HepG2 (cell line): ENCODE results near the gene MAPK8. TPM values are rescaled to one million over a fixed set of nuclear protein-coding genes. Genes with fewer than 3 reads are reported as not detected.

Experiments
- GABPA ChIP-seq, 2 experiments: IDR thresholded peaks; 2 replicates each; pipeline ENCODE4 v1.6.1; 2011 to 2016; ENCODE audit warnings: low read depth in 2 of 2, low read length in 1 of 2, missing biosample characterization in 1 of 2, missing genetic modification characterization in 1 of 2
- HNRNPL ChIP-seq: fragments of 200-400 bp; formaldehyde crosslinking; IDR thresholded peaks from 2 replicates; pipeline ENCODE4 v1.6.1; 2017; ENCODE audit warnings: mild to moderate bottlenecking, low read depth, low read length
- ISX ChIP-seq: sonication (generic); formaldehyde crosslinking; conservative IDR thresholded peaks from 2 replicates; pipeline ENCODE4 v1.5.0; 2020; ENCODE audit warnings: missing genetic modification reagents
- KDM5B ChIP-seq: sonication (generic); formaldehyde crosslinking; IDR thresholded peaks from 2 replicates; pipeline ENCODE4 v1.4.0; 2020; ENCODE audit warnings: missing genetic modification reagents, mild to moderate bottlenecking, borderline replicate concordance
- KLF11 ChIP-seq: IDR thresholded peaks from 2 replicates; pipeline ENCODE4 v1.6.1; 2016; ENCODE audit warnings: missing compliant biosample characterization
- MAFK ChIP-seq, 2 experiments: IDR thresholded peaks in 1 of 2; conservative IDR thresholded peaks in 1 of 2; 2 replicates each; pipeline ENCODE4 v1.6.1; 2011; ENCODE audit warnings: improper control_type of control experiment in 2 of 2, low read length in 2 of 2
- PPARG ChIP-seq: conservative IDR thresholded peaks from 2 replicates; pipeline ENCODE4 v1.6.1; 2016; ENCODE audit warnings: missing biosample characterization, missing genetic modification reagents
- RAD21 ChIP-seq: fragments of 450-650 bp; formaldehyde crosslinking; IDR thresholded peaks from 2 replicates; pipeline ENCODE4 v1.5.0; 2020; ENCODE audit warnings: mild to moderate bottlenecking
- RFXAP ChIP-seq: sonication (generic); formaldehyde crosslinking; IDR thresholded peaks from 2 replicates; pipeline ENCODE4 v1.4.0; 2020; ENCODE audit warnings: missing genetic modification reagents, borderline replicate concordance
- ZBTB7A ChIP-seq: sonication (generic); formaldehyde crosslinking; IDR thresholded peaks from 2 replicates; pipeline ENCODE4 v1.8.0; 2022; ENCODE audit warnings: mild to moderate bottlenecking, missing genetic modification reagents
- ZMYM4 ChIP-seq: sonication (generic); formaldehyde crosslinking; IDR thresholded peaks from 2 replicates; pipeline ENCODE4 v1.8.1; 2023; ENCODE audit warnings: mild to moderate bottlenecking, missing genetic modification reagents
- ZNF225 ChIP-seq: sonication (generic); formaldehyde crosslinking; IDR thresholded peaks from 2 replicates; pipeline ENCODE4 v1.4.0; 2020; ENCODE audit warnings: mild to moderate bottlenecking, missing genetic modification reagents
- ZNF333 ChIP-seq: sonication (generic); formaldehyde crosslinking; IDR thresholded peaks from 2 replicates; pipeline ENCODE4 v1.4.0; 2020; ENCODE audit warnings: mild to moderate bottlenecking, missing genetic modification reagents, borderline replicate concordance
- ZNF616 ChIP-seq: sonication (generic); formaldehyde crosslinking; IDR thresholded peaks from 2 replicates; pipeline ENCODE4 v1.5.0; 2020; ENCODE audit warnings: low read depth, mild to moderate bottlenecking, missing genetic modification reagents
- ZNF75D ChIP-seq: sonication (generic); formaldehyde crosslinking; IDR thresholded peaks from 2 replicates; pipeline ENCODE4 v1.8.1; 2023; ENCODE audit warnings: missing genetic modification reagents, mild to moderate bottlenecking, borderline replicate concordance
- ZNF788 ChIP-seq: sonication (generic); formaldehyde crosslinking; IDR thresholded peaks from 2 replicates; pipeline ENCODE4 v1.5.0; 2020; ENCODE audit warnings: mild to moderate bottlenecking, missing genetic modification reagents, borderline replicate concordance
- polyA plus RNA-seq, 8 experiments: library from polyadenylated mRNA; depleted of rRNA in 3 of 8; stranded (reverse) in 7 of 8; unstranded in 1 of 8; fragments of >200 nt; fragmentation: Illumina TruSeq in 4 of 8; extraction: Trizol in 4 of 8; gene quantifications; 2 replicates each; pipeline versions ENCODE4 v1.2.1 to v1.2.3, GENCODE V29; 2011 to 2016; ENCODE audit warnings: low read depth in 4 of 8, missing spikeins in 1 of 8, mixed read lengths in 1 of 8; ENCODE audit not compliant: insufficient read depth in 1 of 8
- total RNA-seq, 5 experiments: library from RNA; depleted of rRNA; stranded (reverse); fragments of >200 nt; fragmentation: Illumina TruSeq; extraction: Trizol; gene quantifications; 2 replicates each; pipeline ENCODE4 v1.2.3, GENCODE V29; 2016; ENCODE audit warnings: low read depth in 1 of 5
- TF ChIP-seq, protein P1 (sequence below): fragments of 450-650 bp; IDR thresholded peaks from 2 replicates; pipeline ENCODE4 v1.6.1; 2017; ENCODE audit warnings: mild to moderate bottlenecking
- TF ChIP-seq, protein P2 (sequence below): IDR thresholded peaks from 2 replicates; pipeline ENCODE4 v1.6.1; 2016
- TF ChIP-seq, protein P3 (sequence below): sonication (generic); formaldehyde crosslinking; conservative IDR thresholded peaks from 2 replicates; pipeline ENCODE4 v1.8.0; 2022; ENCODE audit warnings: low read depth, missing genetic modification reagents
- TF ChIP-seq, protein P4 (sequence below): sonication (generic); formaldehyde crosslinking; IDR thresholded peaks from 2 replicates; pipeline ENCODE4 v1.8.0; 2023; ENCODE audit warnings: mild to moderate bottlenecking, missing genetic modification reagents
- TF ChIP-seq, protein P5 (sequence below): sonication (generic); formaldehyde crosslinking; conservative IDR thresholded peaks from 2 replicates; pipeline ENCODE4 v1.8.0; 2022; ENCODE audit warnings: missing genetic modification reagents

MAPK8 gene
- total and polyA plus RNA-seq, 2 of the 13 experiments (the other 11 are each of a cell fraction or from before 2014, with no cell fraction given): 41.6 to 47.3 TPM

DNA sequence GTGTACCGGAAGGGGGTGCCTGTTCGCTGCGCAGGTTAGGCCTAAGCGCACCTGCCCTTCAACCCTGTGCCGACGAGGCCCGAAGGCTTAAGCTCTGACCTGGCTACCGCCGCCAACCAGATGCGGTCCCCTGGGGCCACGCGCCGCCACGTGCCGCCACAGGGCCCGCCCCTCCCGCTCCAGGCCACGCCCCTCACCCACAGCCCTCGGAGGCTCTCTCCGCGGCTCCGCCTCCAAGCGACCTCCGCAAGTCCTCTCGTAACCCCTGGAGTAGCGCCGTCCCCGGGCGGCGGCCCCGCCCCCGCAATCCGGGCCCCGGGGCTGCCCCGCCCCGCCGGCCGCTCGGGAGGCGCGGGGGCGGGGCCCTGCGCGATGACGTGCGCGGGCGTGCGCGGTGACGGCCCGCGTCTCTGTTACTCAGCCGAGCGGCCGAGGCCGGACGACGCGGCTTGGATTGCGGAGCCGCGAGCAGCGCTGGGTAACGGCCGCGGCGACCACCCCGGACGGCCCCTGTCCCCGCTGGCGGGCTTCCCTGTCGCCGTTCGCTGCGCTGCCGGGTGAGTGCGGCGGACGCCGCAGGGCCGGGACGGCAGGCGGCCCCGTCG is at the start of gene MAPK8 (continued):
- TF ChIP-seq ISX (peak; percentile 66; the same call in 1 of the 2 replicates), RFXAP (peak; percentile 90), ZBTB7A (no peak; the same call in 1 of the 2 replicates), KLF11 (no peak), ZNF225 (CRISPR knock-in tag) (peak; percentile 85), PPARG (CRISPR knock-in tag) (no peak), ZMYM4 (CRISPR knock-in tag) (peak; percentile 90), ZNF75D (CRISPR knock-in tag) (no peak), KDM5B (CRISPR knock-in tag) (peak; percentile 99), GABPA (IDR thresholded peaks at IDR 0.05; ENCODE audit: low read depth, low read length) (no peak), GABPA (CRISPR knock-in tag; IDR thresholded peaks at IDR 0.05; ENCODE audit: low read depth) (no peak), ZNF788 (peak; percentile 71; the same call in 1 of the 2 replicates), MAFK (conservative IDR thresholded peaks at IDR 0.05 in 1 of 2, IDR thresholded peaks at IDR 0.05 in 1 of 2; ENCODE audit: low read length in 2 of 2) (no peak), ZNF616 (CRISPR knock-in tag) (peak; percentile 91; the same call in 1 of the 2 replicates), HNRNPL (no peak), RAD21 (CRISPR knock-in tag) (peak; percentile 9; the same call in 1 of the 2 replicates), ZNF333 (CRISPR knock-in tag) (0 out of 2 replicates have a peak, but pooled peaks have one; percentile 29)
- TF ChIP-seq, protein P1, sequence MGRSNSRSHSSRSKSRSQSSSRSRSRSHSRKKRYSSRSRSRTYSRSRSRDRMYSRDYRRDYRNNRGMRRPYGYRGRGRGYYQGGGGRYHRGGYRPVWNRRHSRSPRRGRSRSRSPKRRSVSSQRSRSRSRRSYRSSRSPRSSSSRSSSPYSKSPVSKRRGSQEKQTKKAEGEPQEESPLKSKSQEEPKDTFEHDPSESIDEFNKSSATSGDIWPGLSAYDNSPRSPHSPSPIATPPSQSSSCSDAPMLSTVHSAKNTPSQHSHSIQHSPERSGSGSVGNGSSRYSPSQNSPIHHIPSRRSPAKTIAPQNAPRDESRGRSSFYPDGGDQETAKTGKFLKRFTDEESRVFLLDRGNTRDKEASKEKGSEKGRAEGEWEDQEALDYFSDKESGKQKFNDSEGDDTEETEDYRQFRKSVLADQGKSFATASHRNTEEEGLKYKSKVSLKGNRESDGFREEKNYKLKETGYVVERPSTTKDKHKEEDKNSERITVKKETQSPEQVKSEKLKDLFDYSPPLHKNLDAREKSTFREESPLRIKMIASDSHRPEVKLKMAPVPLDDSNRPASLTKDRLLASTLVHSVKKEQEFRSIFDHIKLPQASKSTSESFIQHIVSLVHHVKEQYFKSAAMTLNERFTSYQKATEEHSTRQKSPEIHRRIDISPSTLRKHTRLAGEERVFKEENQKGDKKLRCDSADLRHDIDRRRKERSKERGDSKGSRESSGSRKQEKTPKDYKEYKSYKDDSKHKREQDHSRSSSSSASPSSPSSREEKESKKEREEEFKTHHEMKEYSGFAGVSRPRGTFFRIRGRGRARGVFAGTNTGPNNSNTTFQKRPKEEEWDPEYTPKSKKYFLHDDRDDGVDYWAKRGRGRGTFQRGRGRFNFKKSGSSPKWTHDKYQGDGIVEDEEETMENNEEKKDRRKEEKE: no peak
- TF ChIP-seq, protein P2, sequence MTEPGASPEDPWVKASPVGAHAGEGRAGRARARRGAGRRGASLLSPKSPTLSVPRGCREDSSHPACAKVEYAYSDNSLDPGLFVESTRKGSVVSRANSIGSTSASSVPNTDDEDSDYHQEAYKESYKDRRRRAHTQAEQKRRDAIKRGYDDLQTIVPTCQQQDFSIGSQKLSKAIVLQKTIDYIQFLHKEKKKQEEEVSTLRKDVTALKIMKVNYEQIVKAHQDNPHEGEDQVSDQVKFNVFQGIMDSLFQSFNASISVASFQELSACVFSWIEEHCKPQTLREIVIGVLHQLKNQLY: peak; percentile 69
- TF ChIP-seq, protein P3, sequence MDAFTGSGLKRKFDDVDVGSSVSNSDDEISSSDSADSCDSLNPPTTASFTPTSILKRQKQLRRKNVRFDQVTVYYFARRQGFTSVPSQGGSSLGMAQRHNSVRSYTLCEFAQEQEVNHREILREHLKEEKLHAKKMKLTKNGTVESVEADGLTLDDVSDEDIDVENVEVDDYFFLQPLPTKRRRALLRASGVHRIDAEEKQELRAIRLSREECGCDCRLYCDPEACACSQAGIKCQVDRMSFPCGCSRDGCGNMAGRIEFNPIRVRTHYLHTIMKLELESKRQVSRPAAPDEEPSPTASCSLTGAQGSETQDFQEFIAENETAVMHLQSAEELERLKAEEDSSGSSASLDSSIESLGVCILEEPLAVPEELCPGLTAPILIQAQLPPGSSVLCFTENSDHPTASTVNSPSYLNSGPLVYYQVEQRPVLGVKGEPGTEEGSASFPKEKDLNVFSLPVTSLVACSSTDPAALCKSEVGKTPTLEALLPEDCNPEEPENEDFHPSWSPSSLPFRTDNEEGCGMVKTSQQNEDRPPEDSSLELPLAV (CRISPR knock-in tag): peak; percentile 95
- TF ChIP-seq, protein P4, sequence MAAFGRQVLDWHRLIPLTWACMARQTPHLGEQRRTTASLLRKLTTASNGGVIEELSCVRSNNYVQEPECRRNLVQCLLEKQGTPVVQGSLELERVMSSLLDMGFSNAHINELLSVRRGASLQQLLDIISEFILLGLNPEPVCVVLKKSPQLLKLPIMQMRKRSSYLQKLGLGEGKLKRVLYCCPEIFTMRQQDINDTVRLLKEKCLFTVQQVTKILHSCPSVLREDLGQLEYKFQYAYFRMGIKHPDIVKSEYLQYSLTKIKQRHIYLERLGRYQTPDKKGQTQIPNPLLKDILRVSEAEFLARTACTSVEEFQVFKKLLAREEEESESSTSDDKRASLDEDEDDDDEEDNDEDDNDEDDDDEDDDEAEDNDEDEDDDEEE (CRISPR knock-in tag): peak; percentile 95
- TF ChIP-seq, protein P5, sequence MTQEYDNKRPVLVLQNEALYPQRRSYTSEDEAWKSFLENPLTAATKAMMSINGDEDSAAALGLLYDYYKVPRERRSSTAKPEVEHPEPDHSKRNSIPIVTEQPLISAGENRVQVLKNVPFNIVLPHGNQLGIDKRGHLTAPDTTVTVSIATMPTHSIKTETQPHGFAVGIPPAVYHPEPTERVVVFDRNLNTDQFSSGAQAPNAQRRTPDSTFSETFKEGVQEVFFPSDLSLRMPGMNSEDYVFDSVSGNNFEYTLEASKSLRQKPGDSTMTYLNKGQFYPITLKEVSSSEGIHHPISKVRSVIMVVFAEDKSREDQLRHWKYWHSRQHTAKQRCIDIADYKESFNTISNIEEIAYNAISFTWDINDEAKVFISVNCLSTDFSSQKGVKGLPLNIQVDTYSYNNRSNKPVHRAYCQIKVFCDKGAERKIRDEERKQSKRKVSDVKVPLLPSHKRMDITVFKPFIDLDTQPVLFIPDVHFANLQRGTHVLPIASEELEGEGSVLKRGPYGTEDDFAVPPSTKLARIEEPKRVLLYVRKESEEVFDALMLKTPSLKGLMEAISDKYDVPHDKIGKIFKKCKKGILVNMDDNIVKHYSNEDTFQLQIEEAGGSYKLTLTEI (CRISPR knock-in tag): no peak
